ENCODE data around the gene ZNF385B.

The ZNF385B gene

DNA sequence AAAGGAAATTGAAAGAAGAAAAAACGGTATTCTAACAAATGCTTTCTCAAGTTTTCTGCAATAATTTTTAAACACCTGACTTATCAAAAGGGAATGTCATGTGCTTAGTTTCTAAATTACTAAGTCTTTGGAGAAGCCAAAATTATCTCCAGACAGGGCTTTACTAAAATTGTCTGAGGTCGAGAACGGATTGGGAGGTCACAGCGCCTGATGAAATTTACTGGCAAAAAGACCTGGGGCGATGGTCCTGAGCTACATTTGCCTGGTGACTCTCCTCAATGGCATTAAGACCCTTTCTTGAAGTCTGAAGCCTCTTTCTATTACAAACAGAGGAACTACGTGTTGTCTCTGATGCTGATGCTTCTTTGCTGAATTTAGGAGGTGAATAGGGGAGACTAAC lies 305.0 kb downstream of the ZNF385B start:
- Histone ChIP-seq H3K27me3 (ENCODE audit: insufficient read depth, low read depth, severe bottlenecking) (no peaks in the 10 kb centered on the region), H3K36me3 (no peaks in the 10 kb centered on the region), H3K4me3 (ENCODE audit: low read depth, low read length) (no peak overlapping the region), H3K27ac (no peak overlapping the region), H3K9me3 (ENCODE audit: severe bottlenecking) (no peaks in the 10 kb centered on the region)
- TF ChIP-seq, protein P1, sequence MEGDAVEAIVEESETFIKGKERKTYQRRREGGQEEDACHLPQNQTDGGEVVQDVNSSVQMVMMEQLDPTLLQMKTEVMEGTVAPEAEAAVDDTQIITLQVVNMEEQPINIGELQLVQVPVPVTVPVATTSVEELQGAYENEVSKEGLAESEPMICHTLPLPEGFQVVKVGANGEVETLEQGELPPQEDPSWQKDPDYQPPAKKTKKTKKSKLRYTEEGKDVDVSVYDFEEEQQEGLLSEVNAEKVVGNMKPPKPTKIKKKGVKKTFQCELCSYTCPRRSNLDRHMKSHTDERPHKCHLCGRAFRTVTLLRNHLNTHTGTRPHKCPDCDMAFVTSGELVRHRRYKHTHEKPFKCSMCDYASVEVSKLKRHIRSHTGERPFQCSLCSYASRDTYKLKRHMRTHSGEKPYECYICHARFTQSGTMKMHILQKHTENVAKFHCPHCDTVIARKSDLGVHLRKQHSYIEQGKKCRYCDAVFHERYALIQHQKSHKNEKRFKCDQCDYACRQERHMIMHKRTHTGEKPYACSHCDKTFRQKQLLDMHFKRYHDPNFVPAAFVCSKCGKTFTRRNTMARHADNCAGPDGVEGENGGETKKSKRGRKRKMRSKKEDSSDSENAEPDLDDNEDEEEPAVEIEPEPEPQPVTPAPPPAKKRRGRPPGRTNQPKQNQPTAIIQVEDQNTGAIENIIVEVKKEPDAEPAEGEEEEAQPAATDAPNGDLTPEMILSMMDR (IDR thresholded peaks at IDR 0.05; ENCODE audit: low read depth, low read length) = no peak
- no peak for DNase-seq

DNA sequence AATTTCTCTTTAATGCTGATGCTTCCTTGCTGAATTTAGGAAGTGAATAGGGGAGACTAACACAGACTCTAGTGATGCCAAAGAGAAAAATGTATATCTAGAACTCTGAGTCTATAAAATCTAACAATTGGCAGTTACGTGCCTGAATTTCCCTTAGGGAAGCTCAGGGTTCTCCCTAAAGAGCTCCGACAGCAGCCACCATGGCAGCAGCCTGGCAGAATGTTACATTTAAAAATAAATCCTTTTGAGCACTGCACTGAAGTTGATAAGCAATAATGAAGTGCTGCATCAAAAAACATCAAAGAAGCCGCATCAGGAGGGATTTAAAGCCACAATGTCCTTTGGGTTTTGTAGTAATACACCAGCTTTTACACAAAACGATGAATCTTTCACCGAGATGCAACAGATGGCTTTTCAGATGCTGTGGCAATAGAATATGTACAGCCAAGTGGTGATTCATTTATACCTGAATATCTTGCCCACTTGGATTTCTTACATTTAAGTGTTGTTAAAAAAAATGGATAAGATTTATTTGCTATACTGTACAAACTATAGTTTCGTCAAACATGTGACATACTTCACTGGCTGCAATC lies 305.6 kb downstream of the ZNF385B start:
- DNase-seq = no peak
- no peaks in the 10 kb centered on the region for H3K27me3 ChIP-seq (ENCODE audit: insufficient read depth, low read depth, severe bottlenecking)
- H3K36me3 ChIP-seq = no peaks in the 10 kb centered on the region
- TF ChIP-seq, protein P1 (IDR thresholded peaks at IDR 0.05; ENCODE audit: low read depth, low read length) = no peak
- H3K4me3 ChIP-seq (ENCODE audit: low read depth, low read length) = no peak overlapping the region
- no peak overlapping the region for H3K27ac ChIP-seq
- no peaks in the 10 kb centered on the region for H3K9me3 ChIP-seq (ENCODE audit: severe bottlenecking)

DNA sequence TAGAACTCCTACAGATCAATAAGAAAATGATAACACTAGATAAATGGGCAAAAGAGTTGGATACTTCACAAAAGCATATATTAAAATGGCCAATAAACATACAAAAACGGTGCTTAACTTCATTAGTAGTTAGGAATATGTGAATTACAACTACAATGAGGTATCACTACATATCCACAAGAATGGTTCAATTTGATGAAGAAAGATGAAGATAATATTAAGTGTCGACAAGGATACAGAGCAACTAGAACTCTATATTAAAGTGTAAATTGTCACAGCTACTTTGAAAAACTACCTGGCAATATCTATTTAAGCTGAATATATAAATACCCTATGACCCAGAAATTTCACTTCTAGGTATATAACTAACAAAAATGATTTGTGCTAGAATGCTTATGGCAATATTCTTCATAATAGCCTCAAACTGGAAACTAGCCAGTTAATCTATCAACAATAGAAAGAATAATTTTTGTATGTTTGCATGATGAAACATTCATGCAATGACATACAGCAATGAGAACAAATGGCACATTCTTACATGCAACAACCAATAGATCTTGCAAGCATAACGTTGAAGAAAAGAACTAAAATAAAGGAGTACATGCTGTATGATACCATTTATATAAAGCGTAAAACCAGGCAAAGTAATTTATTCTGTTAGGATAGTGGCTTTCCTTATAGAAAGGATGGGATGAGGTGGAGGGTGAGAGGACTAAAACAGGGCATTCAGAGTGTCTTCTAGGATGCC lies 306.6 kb downstream of the ZNF385B start:
- no peaks in the 10 kb centered on the region for H3K27me3 ChIP-seq (ENCODE audit: insufficient read depth, low read depth, severe bottlenecking)
- no peaks in the 10 kb centered on the region for H3K36me3 ChIP-seq
- TF ChIP-seq, protein P1 (IDR thresholded peaks at IDR 0.05; ENCODE audit: low read depth, low read length) = no peak
- no peak for DNase-seq
- H3K27ac ChIP-seq = no peak overlapping the region
- no peak overlapping the region for H3K4me3 ChIP-seq (ENCODE audit: low read depth, low read length)
- no peaks in the 10 kb centered on the region for H3K9me3 ChIP-seq (ENCODE audit: severe bottlenecking)

DNA sequence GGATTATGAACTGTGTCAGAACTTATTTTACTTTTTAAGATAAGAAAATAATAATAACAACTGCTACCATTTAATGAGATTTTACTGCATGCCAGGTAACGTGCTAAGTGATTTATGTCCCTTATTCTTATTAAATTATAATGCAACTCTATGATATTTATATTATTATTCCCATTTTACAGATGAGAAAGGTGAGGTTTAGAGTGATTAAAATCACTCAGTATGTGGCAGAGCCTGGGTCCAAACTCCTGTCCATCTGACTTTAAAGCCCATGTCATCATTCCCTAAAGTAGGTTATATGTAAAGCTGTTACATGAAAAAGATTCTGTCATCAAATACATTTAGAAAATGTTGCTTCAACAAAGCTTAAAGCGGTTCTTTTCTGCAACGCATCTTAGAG lies 308.0 kb downstream of the ZNF385B start:
- Histone ChIP-seq H3K36me3 (no peaks in the 10 kb centered on the region), H3K4me3 (ENCODE audit: low read depth, low read length) (no peak overlapping the region), H3K27me3 (ENCODE audit: insufficient read depth, low read depth, severe bottlenecking) (no peaks in the 10 kb centered on the region), H3K27ac (no peak overlapping the region), H3K9me3 (ENCODE audit: severe bottlenecking) (no peaks in the 10 kb centered on the region)
- TF ChIP-seq, protein P1 (IDR thresholded peaks at IDR 0.05; ENCODE audit: low read depth, low read length) = no peak
- no peak for DNase-seq

DNA sequence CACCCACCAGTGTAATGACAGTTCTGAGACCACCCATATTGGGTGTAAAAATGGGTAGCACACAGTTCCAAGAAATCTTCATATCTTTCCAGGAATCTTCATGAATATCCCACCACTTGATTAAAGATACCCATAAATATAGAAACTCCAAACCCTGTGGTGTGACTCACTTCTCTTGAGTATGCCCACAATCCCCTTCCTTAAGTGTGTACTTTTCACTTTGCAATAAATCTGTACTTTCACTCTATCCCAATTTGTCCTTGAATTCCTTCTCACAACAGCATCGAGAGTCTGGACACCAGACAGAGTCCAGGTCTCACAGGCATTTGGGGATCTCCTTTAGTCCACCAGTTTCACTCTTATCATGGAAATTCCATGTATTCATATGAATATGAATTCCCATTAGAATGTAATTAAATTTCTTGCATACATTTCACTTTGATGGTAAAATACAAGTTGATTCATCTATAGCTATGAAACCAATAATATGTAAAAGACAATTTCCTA lies 309.8 kb downstream of the ZNF385B start:
- Histone ChIP-seq H3K4me3 (ENCODE audit: low read depth, low read length) (no peak overlapping the region), H3K27ac (no peak overlapping the region), H3K27me3 (ENCODE audit: insufficient read depth, low read depth, severe bottlenecking) (no peaks in the 10 kb centered on the region), H3K9me3 (ENCODE audit: severe bottlenecking) (no peaks in the 10 kb centered on the region), H3K36me3 (no peaks in the 10 kb centered on the region)
- TF ChIP-seq, protein P1 (IDR thresholded peaks at IDR 0.05; ENCODE audit: low read depth, low read length) = no peak
- DNase-seq = no peak

Data from WERI-Rb-1 (cell line).